ENCODE measurements around the gene ZNF488. TPM values are rescaled to one million over a fixed set of nuclear protein-coding genes. Genes with fewer than 3 reads are reported as not detected.

Gene ZNF488
- total RNA-seq, 1 donor from 2014 or later = 2.9 TPM

GRCh38 chr10:47321521-47322195, 62.4 kb downstream of the ZNF488 start:
- H3K4me3 Mint-ChIP-seq = no peak overlapping the region
- TF ChIP-seq, protein P1, sequence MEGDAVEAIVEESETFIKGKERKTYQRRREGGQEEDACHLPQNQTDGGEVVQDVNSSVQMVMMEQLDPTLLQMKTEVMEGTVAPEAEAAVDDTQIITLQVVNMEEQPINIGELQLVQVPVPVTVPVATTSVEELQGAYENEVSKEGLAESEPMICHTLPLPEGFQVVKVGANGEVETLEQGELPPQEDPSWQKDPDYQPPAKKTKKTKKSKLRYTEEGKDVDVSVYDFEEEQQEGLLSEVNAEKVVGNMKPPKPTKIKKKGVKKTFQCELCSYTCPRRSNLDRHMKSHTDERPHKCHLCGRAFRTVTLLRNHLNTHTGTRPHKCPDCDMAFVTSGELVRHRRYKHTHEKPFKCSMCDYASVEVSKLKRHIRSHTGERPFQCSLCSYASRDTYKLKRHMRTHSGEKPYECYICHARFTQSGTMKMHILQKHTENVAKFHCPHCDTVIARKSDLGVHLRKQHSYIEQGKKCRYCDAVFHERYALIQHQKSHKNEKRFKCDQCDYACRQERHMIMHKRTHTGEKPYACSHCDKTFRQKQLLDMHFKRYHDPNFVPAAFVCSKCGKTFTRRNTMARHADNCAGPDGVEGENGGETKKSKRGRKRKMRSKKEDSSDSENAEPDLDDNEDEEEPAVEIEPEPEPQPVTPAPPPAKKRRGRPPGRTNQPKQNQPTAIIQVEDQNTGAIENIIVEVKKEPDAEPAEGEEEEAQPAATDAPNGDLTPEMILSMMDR (conservative IDR thresholded peaks at IDR 0.05) = no peak

DNA sequence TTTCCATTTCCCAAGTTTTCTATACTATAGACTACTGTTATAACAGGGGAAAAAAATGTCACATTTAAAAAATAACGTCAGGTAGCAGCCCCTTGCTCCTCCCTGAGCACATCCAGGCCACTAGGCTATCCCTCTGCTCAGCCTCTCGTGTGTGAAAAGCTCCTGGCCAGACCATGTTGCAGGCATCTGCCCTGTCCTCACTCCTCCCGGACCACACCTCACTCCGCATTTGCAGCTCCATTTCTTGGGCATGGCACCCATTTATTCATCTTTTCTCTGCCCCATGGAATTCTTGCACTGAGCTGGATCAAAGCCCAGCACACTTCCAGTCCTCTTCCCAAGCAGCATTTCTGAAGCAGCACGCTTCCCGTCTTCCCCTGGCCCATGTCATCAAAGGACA, 63.3 kb downstream of the ZNF488 start:
- H3K36me3 Mint-ChIP-seq (ENCODE audit: low read depth) = no peaks in the 10 kb centered on the region
- TF ChIP-seq, protein P1 (conservative IDR thresholded peaks at IDR 0.05) = no peak
- no peak overlapping the region for H3K27ac Mint-ChIP-seq (ENCODE audit: unreplicated experiment)

More at GRCh38 chr10:47321521-47322195, 62.4 kb downstream of the ZNF488 start:
- DNase-seq (ENCODE audit: low read depth, low spot score) = no peak
- Mint-ChIP-seq H3K27ac (ENCODE audit: unreplicated experiment) (no peak overlapping the region), H3K9me3 (peaks cover 2% of the 10 kb centered on the region), H3K36me3 (ENCODE audit: low read depth) (no peaks in the 10 kb centered on the region), H3K27me3 (ENCODE audit: low read depth) (no peaks in the 10 kb centered on the region), H3K4me1 (peaks cover 7% of the 10 kb centered on the region)

DNA sequence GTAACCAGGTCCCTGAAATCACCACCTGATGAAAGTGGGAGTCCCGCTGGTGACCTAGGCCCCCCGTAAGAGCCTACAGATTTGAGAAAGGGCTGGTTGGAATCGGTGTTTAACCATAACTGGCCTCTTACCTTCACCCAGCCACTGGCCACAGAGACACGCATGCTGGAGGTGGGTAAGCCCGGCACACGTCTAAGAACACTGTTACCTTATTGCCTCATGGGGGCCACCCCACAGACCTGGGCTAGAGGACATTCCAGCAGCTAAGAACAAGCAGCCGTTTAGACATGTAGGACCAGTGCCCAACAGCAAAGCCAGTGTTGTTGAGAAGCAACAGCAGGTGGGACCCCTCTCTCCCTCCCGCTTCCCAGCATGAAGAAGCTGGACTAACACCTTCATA, 64.3 kb downstream of the ZNF488 start:
- Mint-ChIP-seq H3K9me3 (peaks cover 2% of the 10 kb centered on the region), H3K4me1 (peaks cover 7% of the 10 kb centered on the region), H3K27ac (ENCODE audit: unreplicated experiment) (no peak overlapping the region), H3K36me3 (ENCODE audit: low read depth) (no peaks in the 10 kb centered on the region), H3K4me3 (no peak overlapping the region), H3K27me3 (ENCODE audit: low read depth) (no peaks in the 10 kb centered on the region)
- TF ChIP-seq, protein P1 (conservative IDR thresholded peaks at IDR 0.05) = no peak
- no peak for DNase-seq (ENCODE audit: low read depth, low spot score)

More for the DNA sequence above, 63.3 kb downstream of the ZNF488 start:
- H3K4me1 Mint-ChIP-seq = peaks cover 6% of the 10 kb centered on the region
- no peaks in the 10 kb centered on the region for H3K27me3 Mint-ChIP-seq (ENCODE audit: low read depth)
- DNase-seq (ENCODE audit: low read depth, low spot score) = no peak
- no peak overlapping the region for H3K4me3 Mint-ChIP-seq
- H3K9me3 Mint-ChIP-seq = peaks cover 2% of the 10 kb centered on the region

GRCh38 chr10:47318706-47319105, 65.4 kb downstream of the ZNF488 start:
- TF ChIP-seq, protein P1 (conservative IDR thresholded peaks at IDR 0.05) = no peak
- DNase-seq (ENCODE audit: low read depth, low spot score) = no peak
- Mint-ChIP-seq H3K36me3 (ENCODE audit: low read depth) (no peaks in the 10 kb centered on the region), H3K27ac (ENCODE audit: unreplicated experiment) (no peak overlapping the region), H3K4me3 (no peak overlapping the region), H3K27me3 (ENCODE audit: low read depth) (no peaks in the 10 kb centered on the region), H3K4me1 (peaks cover 7% of the 10 kb centered on the region), H3K9me3 (peaks cover 2% of the 10 kb centered on the region)

DNA sequence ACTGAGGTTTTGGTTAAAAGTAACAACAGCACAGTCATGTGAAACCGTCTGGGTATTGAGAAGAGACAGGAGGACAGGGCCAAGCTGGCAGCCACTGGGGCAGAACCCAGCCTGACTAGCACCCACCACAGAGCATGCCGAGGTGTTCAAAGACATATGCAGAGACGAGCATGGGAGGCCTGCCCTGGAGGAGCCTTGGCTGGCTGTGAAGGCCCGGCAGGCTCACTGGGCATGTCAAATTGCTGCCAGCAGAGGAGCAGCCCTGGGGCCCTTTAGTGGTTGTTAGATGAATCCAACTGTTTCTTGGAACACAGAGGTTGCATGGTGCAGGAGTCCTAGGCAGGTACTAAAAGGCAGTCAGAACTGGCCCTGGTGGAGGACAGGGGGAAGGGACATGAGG, 66.8 kb downstream of the ZNF488 start:
- DNase-seq (ENCODE audit: low read depth, low spot score) = no peak
- H3K4me3 Mint-ChIP-seq = no peak overlapping the region
- H3K4me1 Mint-ChIP-seq = peaks cover 7% of the 10 kb centered on the region
- H3K27ac Mint-ChIP-seq (ENCODE audit: unreplicated experiment) = no peak overlapping the region
- H3K36me3 Mint-ChIP-seq (ENCODE audit: low read depth) = no peaks in the 10 kb centered on the region
- peaks cover 2% of the 10 kb centered on the region for H3K9me3 Mint-ChIP-seq
- TF ChIP-seq, protein P1 (conservative IDR thresholded peaks at IDR 0.05) = no peak
- no peaks in the 10 kb centered on the region for H3K27me3 Mint-ChIP-seq (ENCODE audit: low read depth)
